ENCODE measurements around the gene TMEM145. TPM values are rescaled to one million over a fixed set of nuclear protein-coding genes. Genes with fewer than 3 reads are reported as not detected.

TMEM145 gene
- total RNA-seq, 1 donor from 2014 or later = 0.36 TPM

- peaks cover 72% of the 10 kb centered on the region for H3K36me3 ChIP-seq
- intact Hi-C loops (cut with micrococcal nuclease) = no loop called here
Measured at GRCh38 chr19:42292042-42292960, 20.8 kb upstream of the TMEM145 start.

GRCh38 chr19:42292963-42293362, 20.1 kb upstream of the TMEM145 start:
- intact Hi-C loops (cut with micrococcal nuclease) = no loop called here
- Histone ChIP-seq H3K36me3 (peaks cover 66% of the 10 kb centered on the region), H3K27me3 (ENCODE audit: low read depth) (no peaks in the 10 kb centered on the region), H3K9me3 (replicated peaks) (no peaks in the 10 kb centered on the region), H3K4me1 (no peaks in the 10 kb centered on the region), H3K4me3 (no peak overlapping the region), H3K27ac (replicated peaks) (no peak overlapping the region)
- DNase-seq = no peak
- TF ChIP-seq CTCF (IDR thresholded peaks at IDR 0.05; ENCODE audit: borderline replicate concordance) = no peak

More at GRCh38 chr19:42292042-42292960, 20.8 kb upstream of the TMEM145 start:
- Histone ChIP-seq H3K27me3 (ENCODE audit: low read depth) (no peaks in the 10 kb centered on the region), H3K4me1 (no peaks in the 10 kb centered on the region), H3K27ac (replicated peaks) (no peak overlapping the region), H3K9me3 (replicated peaks) (no peaks in the 10 kb centered on the region), H3K4me3 (no peak overlapping the region)
- DNase-seq = no peak
- no peak for TF ChIP-seq CTCF (IDR thresholded peaks at IDR 0.05; ENCODE audit: borderline replicate concordance)

- Histone ChIP-seq H3K27me3 (ENCODE audit: low read depth) (no peaks in the 10 kb centered on the region), H3K27ac (replicated peaks) (no peak overlapping the region), H3K36me3 (peaks cover 60% of the 10 kb centered on the region), H3K4me1 (no peaks in the 10 kb centered on the region), H3K9me3 (replicated peaks) (no peaks in the 10 kb centered on the region), H3K4me3 (no peak overlapping the region)
- no peak for TF ChIP-seq CTCF (IDR thresholded peaks at IDR 0.05; ENCODE audit: borderline replicate concordance)
- no peak for DNase-seq
- intact Hi-C loops (cut with micrococcal nuclease) = no loop called here
Measured at GRCh38 chr19:42293540-42293939, 19.6 kb upstream of the TMEM145 start.

DNA sequence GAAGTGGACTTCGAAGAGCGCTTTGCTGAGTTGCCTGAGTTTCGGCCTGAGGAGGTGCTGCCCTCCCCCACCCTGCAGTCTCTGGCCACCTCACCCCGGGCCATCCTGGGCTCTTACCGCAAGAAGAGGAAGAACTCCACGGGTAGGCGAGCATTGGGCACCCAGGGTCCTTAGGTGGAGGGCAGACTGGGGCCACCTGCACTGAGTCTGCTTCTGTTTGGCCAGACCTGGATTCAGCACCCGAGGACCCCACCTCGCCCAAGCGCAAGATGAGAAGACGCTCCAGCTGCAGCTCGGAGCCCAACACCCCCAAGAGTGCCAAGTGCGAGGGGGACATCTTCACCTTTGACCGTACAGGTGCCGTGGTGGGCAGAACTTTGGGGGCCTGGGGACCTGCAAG, 19.2 kb upstream of the TMEM145 start:
- H3K36me3 ChIP-seq = peaks cover 56% of the 10 kb centered on the region
- no peak for TF ChIP-seq CTCF (IDR thresholded peaks at IDR 0.05; ENCODE audit: borderline replicate concordance)

DNA sequence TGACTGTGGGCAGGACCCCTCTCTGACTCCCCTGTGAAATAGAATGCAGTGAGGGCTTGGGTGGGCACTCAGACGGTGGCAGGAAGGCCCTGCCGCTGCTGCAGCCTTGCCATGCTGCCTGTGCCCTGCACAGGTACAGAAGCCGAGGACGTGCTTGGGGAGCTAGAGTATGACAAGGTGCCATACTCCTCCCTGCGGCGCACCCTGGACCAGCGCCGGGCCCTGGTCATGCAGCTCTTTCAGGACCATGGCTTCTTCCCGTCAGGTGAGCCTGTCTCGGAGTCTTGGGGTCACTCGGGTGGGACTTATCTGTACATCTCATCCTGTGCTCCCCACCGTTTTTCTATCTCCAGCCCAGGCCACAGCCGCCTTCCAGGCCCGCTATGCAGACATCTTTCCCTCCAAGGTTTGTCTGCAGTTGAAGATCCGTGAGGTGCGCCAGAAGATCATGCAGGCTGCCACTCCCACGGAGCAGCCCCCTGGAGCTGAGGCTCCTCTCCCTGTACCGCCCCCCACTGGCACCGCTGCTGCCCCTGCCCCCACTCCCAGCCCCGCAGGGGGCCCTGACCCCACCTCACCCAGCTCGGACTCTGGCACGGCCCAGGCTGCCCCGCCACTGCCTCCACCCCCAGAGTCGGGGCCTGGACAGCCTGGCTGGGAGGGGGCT, 18.5 kb upstream of the TMEM145 start:
- no peak for DNase-seq
- no peaks in the 10 kb centered on the region for H3K4me1 ChIP-seq

More for the DNA sequence above, 19.2 kb upstream of the TMEM145 start:
- Histone ChIP-seq H3K27me3 (ENCODE audit: low read depth) (no peaks in the 10 kb centered on the region), H3K4me3 (no peak overlapping the region), H3K9me3 (replicated peaks) (no peaks in the 10 kb centered on the region), H3K27ac (replicated peaks) (no peak overlapping the region), H3K4me1 (no peaks in the 10 kb centered on the region)
- no peak for DNase-seq
- intact Hi-C loops (cut with micrococcal nuclease) = no loop called here

More for the DNA sequence above, 18.5 kb upstream of the TMEM145 start:
- Histone ChIP-seq H3K27ac (replicated peaks) (no peak overlapping the region), H3K4me3 (no peak overlapping the region), H3K36me3 (peaks cover 49% of the 10 kb centered on the region), H3K27me3 (ENCODE audit: low read depth) (no peaks in the 10 kb centered on the region), H3K9me3 (replicated peaks) (no peaks in the 10 kb centered on the region)
- intact Hi-C loops (cut with micrococcal nuclease) = no loop called here
- no peak for TF ChIP-seq CTCF (IDR thresholded peaks at IDR 0.05; ENCODE audit: borderline replicate concordance)

All from left ventricle myocardium inferior (tissue), 1 donor.